ENCODE data around the gene KSR1.

KSR1 gene

GRCh38 chr17:27531469-27531961, 75.3 kb downstream of the KSR1 start:
- H3K4me3 ChIP-seq (ENCODE audit: low read depth, low read length) = no peak overlapping the region
- TF ChIP-seq CTCF (conservative IDR thresholded peaks at IDR 0.05; ENCODE audit: low read depth, low read length) = no peak
- DNase-seq (ENCODE audit: low read depth) = no peak

GRCh38 chr17:27532269-27533263, 76.3 kb downstream of the KSR1 start:
- no peak overlapping the region for H3K4me3 ChIP-seq (ENCODE audit: low read depth, low read length)

GRCh38 chr17:27533874-27534815, 77.9 kb downstream of the KSR1 start:
- peak; percentile 32 for TF ChIP-seq CTCF (conservative IDR thresholded peaks at IDR 0.05; ENCODE audit: low read depth, low read length)
- no peak overlapping the region for H3K4me3 ChIP-seq (ENCODE audit: low read depth, low read length)
- DNase-seq (ENCODE audit: low read depth) = peak; percentile 96

More at GRCh38 chr17:27532269-27533263, 76.3 kb downstream of the KSR1 start:
- no peak for TF ChIP-seq CTCF (conservative IDR thresholded peaks at IDR 0.05; ENCODE audit: low read depth, low read length)
- DNase-seq (ENCODE audit: low read depth) = peak; percentile 99

GRCh38 chr17:27535178-27535928, 79.1 kb downstream of the KSR1 start:
- H3K4me3 ChIP-seq (ENCODE audit: low read depth, low read length) = no peak overlapping the region
- no peak for TF ChIP-seq CTCF (conservative IDR thresholded peaks at IDR 0.05; ENCODE audit: low read depth, low read length)
- DNase-seq (ENCODE audit: low read depth) = peak; percentile 38

GRCh38 chr17:27535975-27536374, 79.7 kb downstream of the KSR1 start:
- DNase-seq (ENCODE audit: low read depth) = peak; percentile 31
- H3K4me3 ChIP-seq (ENCODE audit: low read depth, low read length) = no peak overlapping the region
- TF ChIP-seq CTCF (conservative IDR thresholded peaks at IDR 0.05; ENCODE audit: low read depth, low read length) = no peak

- DNase-seq (ENCODE audit: low read depth) = no peak
Observed at GRCh38 chr17:27536781-27537180, 80.5 kb downstream of the KSR1 start.

More at GRCh38 chr17:27536781-27537180, 80.5 kb downstream of the KSR1 start:
- TF ChIP-seq CTCF (conservative IDR thresholded peaks at IDR 0.05; ENCODE audit: low read depth, low read length) = no peak
- H3K4me3 ChIP-seq (ENCODE audit: low read depth, low read length) = no peak overlapping the region
